HEK293 (cell line): ENCODE measurements around the gene ZNF280B.

Source experiments
- SP7 ChIP-seq: fragments of 450-650 bp; formaldehyde crosslinking; IDR thresholded peaks from 2 replicates; pipeline ENCODE4 v1.5.1; 2016; ENCODE audit warnings: missing biosample characterization, missing genetic modification characterization
- ZNF112 ChIP-seq: fragments of 450-650 bp; formaldehyde crosslinking; IDR thresholded peaks from 2 replicates; pipeline ENCODE4 v1.5.0; 2017; ENCODE audit warnings: missing biosample characterization, missing genetic modification characterization
- ZNF157 ChIP-seq: fragments of 450-650 bp; formaldehyde crosslinking; IDR thresholded peaks from 2 replicates; pipeline ENCODE4 v1.5.1; 2016; ENCODE audit warnings: missing biosample characterization, missing genetic modification characterization
- ZNF791 ChIP-seq: fragments of 450-650 bp; formaldehyde crosslinking; IDR thresholded peaks from 2 replicates; pipeline ENCODE4 v1.5.1; 2016; ENCODE audit warnings: missing biosample characterization, missing genetic modification characterization
- TF ChIP-seq, protein P1 (sequence below): fragments of 450-650 bp; formaldehyde crosslinking; IDR thresholded peaks from 2 replicates; pipeline ENCODE4 v1.5.1; 2016; ENCODE audit warnings: missing biosample characterization, missing genetic modification characterization
- TF ChIP-seq, protein P2 (sequence below): fragments of 450-650 bp; formaldehyde crosslinking; IDR thresholded peaks from 2 replicates; pipeline ENCODE4 v1.5.1; 2016; ENCODE audit warnings: missing biosample characterization, missing genetic modification characterization

DNA sequence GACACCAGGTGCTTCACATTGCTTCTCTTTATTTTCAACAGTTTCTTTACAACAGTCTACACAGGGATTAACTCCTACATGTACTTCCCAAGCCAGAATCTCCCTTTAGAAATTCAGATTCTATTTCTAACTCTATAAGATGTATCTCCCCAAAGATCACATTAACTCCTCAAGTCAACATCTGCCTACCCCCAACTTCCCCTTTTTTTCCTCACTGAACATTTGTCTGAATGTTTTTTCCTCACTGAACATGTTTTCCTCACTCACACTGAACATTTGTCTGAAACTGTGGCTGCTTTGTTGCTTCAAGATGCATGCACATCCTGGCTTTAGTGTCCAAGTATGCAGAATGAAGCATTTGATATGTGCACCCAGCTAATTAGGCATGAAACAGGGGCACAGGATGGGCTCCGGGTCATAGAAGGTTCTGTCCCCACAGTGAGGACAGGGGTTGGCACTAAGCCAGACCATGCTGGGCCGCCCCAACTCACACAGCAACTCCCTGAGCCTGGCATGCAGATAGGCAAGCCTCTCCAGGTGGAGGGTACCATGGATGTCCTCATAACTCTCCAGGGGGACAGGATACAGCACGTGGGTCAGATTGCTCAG is 39.3 kb upstream of the ZNF280B start:
- TF ChIP-seq, protein P1, sequence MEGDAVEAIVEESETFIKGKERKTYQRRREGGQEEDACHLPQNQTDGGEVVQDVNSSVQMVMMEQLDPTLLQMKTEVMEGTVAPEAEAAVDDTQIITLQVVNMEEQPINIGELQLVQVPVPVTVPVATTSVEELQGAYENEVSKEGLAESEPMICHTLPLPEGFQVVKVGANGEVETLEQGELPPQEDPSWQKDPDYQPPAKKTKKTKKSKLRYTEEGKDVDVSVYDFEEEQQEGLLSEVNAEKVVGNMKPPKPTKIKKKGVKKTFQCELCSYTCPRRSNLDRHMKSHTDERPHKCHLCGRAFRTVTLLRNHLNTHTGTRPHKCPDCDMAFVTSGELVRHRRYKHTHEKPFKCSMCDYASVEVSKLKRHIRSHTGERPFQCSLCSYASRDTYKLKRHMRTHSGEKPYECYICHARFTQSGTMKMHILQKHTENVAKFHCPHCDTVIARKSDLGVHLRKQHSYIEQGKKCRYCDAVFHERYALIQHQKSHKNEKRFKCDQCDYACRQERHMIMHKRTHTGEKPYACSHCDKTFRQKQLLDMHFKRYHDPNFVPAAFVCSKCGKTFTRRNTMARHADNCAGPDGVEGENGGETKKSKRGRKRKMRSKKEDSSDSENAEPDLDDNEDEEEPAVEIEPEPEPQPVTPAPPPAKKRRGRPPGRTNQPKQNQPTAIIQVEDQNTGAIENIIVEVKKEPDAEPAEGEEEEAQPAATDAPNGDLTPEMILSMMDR: no peak
- TF ChIP-seq, protein P2, sequence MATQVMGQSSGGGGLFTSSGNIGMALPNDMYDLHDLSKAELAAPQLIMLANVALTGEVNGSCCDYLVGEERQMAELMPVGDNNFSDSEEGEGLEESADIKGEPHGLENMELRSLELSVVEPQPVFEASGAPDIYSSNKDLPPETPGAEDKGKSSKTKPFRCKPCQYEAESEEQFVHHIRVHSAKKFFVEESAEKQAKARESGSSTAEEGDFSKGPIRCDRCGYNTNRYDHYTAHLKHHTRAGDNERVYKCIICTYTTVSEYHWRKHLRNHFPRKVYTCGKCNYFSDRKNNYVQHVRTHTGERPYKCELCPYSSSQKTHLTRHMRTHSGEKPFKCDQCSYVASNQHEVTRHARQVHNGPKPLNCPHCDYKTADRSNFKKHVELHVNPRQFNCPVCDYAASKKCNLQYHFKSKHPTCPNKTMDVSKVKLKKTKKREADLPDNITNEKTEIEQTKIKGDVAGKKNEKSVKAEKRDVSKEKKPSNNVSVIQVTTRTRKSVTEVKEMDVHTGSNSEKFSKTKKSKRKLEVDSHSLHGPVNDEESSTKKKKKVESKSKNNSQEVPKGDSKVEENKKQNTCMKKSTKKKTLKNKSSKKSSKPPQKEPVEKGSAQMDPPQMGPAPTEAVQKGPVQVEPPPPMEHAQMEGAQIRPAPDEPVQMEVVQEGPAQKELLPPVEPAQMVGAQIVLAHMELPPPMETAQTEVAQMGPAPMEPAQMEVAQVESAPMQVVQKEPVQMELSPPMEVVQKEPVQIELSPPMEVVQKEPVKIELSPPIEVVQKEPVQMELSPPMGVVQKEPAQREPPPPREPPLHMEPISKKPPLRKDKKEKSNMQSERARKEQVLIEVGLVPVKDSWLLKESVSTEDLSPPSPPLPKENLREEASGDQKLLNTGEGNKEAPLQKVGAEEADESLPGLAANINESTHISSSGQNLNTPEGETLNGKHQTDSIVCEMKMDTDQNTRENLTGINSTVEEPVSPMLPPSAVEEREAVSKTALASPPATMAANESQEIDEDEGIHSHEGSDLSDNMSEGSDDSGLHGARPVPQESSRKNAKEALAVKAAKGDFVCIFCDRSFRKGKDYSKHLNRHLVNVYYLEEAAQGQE (tag by site-specific recombination): no peak
- TF ChIP-seq SP7 (tag by site-specific recombination) (no peak), ZNF157 (no peak), ZNF112 (tag by site-specific recombination) (no peak), ZNF791 (tag by site-specific recombination) (no peak)
